Body of pancreas (tissue), 4 donors: ENCODE results near the gene DYNLT3. TPM values are rescaled to one million over a fixed set of nuclear protein-coding genes. Genes with fewer than 3 reads are reported as not detected.

Source experiments
- ATAC-seq: fragments of 150-250 bp; one replicate; pipeline ENCODE4 v1.9.1; 2016
- DNase-seq, 4 donors: peaks; one replicate each; pipeline ENCODE4 v3.0.0-alpha.2; 2019
- H3K27ac ChIP-seq, 4 donors: fragments of 200-600 bp; sonication (generic); 1 replicate in 3 of 4; 2 replicates in 1 of 4; pipeline versions ENCODE4 v1.5.1 to v1.6.1; 2016 to 2019; ENCODE audit warnings: mild to moderate bottlenecking in 1 of 4, mixed read lengths in 1 of 4, moderate library complexity in 1 of 4
- H3K27me3 ChIP-seq, 2 donors: fragments of 200-600 bp; sonication (generic); one replicate each; pipeline ENCODE4 v1.6.0; 2016; ENCODE audit warnings: mild to moderate bottlenecking in 1 of 2
- H3K36me3 ChIP-seq, 2 donors: fragments of 200-600 bp; sonication (generic); replicated peaks in 1 of 2; 2 replicates each; pipeline ENCODE4 v1.5.1; 2016; ENCODE audit warnings: low read depth in 2 of 2; ENCODE audit not compliant: insufficient read depth in 1 of 2
- H3K4me1 ChIP-seq: fragments of 200-600 bp; sonication (generic); one replicate; pipeline ENCODE4 v1.6.0; 2016
- H3K4me3 ChIP-seq, 2 donors: fragments of 200-600 bp; sonication (generic); 1 replicate in 1 of 2; 2 replicates in 1 of 2; pipeline ENCODE4 v1.5.1; 2016 to 2019
- H3K9me3 ChIP-seq, 3 donors: fragments of 200-600 bp; sonication (generic); 1 replicate in 2 of 3; 2 replicates in 1 of 3; pipeline ENCODE4 v1.5.1; 2016
- CTCF ChIP-seq, 7 experiments: fragments of 450-650 bp in 4 of 7; fragments of 200-600 bp in 3 of 7; sonication (generic) in 3 of 7; IDR thresholded peaks; one replicate each; pipeline ENCODE4 v1.5.1; 2016 to 2019; ENCODE audit warnings: antibody characterized with exemption in 7 of 7
- POLR2A ChIP-seq, 3 donors: fragments of 450-650 bp; IDR thresholded peaks; one replicate each; pipeline ENCODE4 v1.6.1; 2016; ENCODE audit warnings: antibody characterized with exemption in 3 of 3, mild to moderate bottlenecking in 2 of 3
- WGBS, 2 donors: methylation state at CpG; one replicate each; pipeline ENCODE4 v1.1.5; 2017; 5-methylcytosine and 5-hydroxymethylcytosine counted together
- intact Hi-C: fragments of 100-400 bp; cut with DNase I; formaldehyde crosslinking; loops from one replicate; pipeline ENCODE4 v1.15.1; 2023
- total RNA-seq, 2 donors: library from RNA; depleted of rRNA; stranded (reverse); fragments of >200 nt; gene quantifications; one replicate each; pipeline ENCODE4 v1.1.0, GENCODE V29; 2016

Gene DYNLT3
- total RNA-seq, 2 donors from 2014 or later: 6.3 to 27.0 TPM

- Histone ChIP-seq H3K4me1 (peaks cover 9% of the 10 kb centered on the region), H3K27me3 (no peaks in the 10 kb centered on the region), H3K9me3 (no peaks in the 10 kb centered on the region), H3K27ac (no peak overlapping the region), H3K36me3 (no peaks in the 10 kb centered on the region), H3K4me3 (no peak overlapping the region)
- peak; percentile 18 for ATAC-seq
- intact Hi-C loops: loop anchor here (10.0 kb wide), 1 partner anchor 70 kb away; no protein-coding TSS in a partner anchor
- WGBS, 2 donors: 19 to 33% methylated on average over 1 of the region's 1 CpG
- TF ChIP-seq POLR2A (IDR thresholded peaks at IDR 0.05) (no peak), CTCF (IDR thresholded peaks at IDR 0.05) (no peak)
- no peak for DNase-seq
Observed at GRCh38 chrX:37824491-37825214, 22.7 kb downstream of the DYNLT3 start.

DNA sequence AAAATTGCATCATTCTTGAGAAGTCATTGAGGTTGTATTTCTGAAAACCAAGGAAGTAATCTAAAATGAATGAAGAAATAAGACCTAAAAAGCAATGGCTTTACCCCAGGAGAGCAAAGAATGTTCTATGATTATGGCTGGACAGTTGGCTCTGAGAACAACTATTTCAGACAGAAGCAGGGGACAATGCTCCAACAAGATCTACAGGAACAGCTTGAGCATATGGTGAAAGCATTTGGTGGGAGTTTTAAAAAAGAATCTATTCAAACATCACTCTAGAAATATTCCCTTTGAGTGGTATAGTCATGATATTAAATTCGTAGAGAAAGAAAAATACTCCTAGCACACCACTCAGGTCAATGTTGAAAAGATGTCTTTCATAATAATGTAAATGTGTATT is 26.7 kb downstream of the DYNLT3 start:
- WGBS, 2 donors: 69% methylated on average over 1 of the region's 1 CpG
- Histone ChIP-seq H3K36me3 (no peaks in the 10 kb centered on the region), H3K4me1 (peaks cover 9% of the 10 kb centered on the region), H3K4me3 (no peak overlapping the region), H3K9me3 (no peaks in the 10 kb centered on the region), H3K27ac (no peak overlapping the region), H3K27me3 (no peaks in the 10 kb centered on the region)
- ATAC-seq: no peak
- no peak for DNase-seq
- intact Hi-C loops: loop anchor here (10.0 kb wide), 1 partner anchor 66 kb away; no protein-coding TSS in a partner anchor
- no peak for TF ChIP-seq CTCF (IDR thresholded peaks at IDR 0.05)
- TF ChIP-seq POLR2A (IDR thresholded peaks at IDR 0.05): no peak

- no peak for TF ChIP-seq CTCF (IDR thresholded peaks at IDR 0.05)
- no peak for TF ChIP-seq POLR2A (IDR thresholded peaks at IDR 0.05)
- 37 to 49% methylated on average over 2 of the region's 2 CpGs for WGBS, 2 donors
- H3K4me1 ChIP-seq: no peaks in the 10 kb centered on the region
- no peaks in the 10 kb centered on the region for H3K36me3 ChIP-seq
- no peaks in the 10 kb centered on the region for H3K27me3 ChIP-seq
- H3K27ac ChIP-seq: no peak overlapping the region
- DNase-seq (no peak), ATAC-seq (no peak)
- H3K9me3 ChIP-seq: no peaks in the 10 kb centered on the region
- intact Hi-C loops: no loop called here
- H3K4me3 ChIP-seq: no peak overlapping the region
Observed at GRCh38 chrX:37818031-37818430, 29.3 kb downstream of the DYNLT3 start.

DNA sequence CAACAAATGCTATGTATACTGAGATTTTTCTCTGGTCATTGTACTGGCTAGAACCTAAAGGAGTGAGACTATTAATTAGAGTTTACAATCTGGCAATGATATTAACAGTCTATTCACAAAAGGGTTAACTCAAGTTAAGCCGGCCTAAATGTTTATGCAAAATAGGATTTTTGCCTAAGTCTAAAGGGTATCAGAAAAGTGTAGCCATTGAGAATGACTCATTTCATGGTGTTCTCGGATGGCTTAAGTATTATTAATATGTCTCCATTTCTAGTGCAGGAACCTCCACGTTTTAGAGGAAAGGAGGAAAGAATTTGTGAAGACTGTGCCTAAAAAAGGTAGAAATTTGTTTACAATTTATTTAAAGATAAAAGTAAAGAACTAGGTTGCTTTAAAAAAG is 29.8 kb downstream of the DYNLT3 start:
- ATAC-seq (no peak), DNase-seq (no peak)
- no peaks in the 10 kb centered on the region for H3K27me3 ChIP-seq
- 33 to 42% methylated on average over 3 of the region's 3 CpGs for WGBS, 2 donors
- no peaks in the 10 kb centered on the region for H3K4me1 ChIP-seq
- intact Hi-C loops: no loop called here
- no peak overlapping the region for H3K27ac ChIP-seq
- no peaks in the 10 kb centered on the region for H3K36me3 ChIP-seq
- H3K4me3 ChIP-seq: no peak overlapping the region
- TF ChIP-seq CTCF (IDR thresholded peaks at IDR 0.05): no peak
- no peak for TF ChIP-seq POLR2A (IDR thresholded peaks at IDR 0.05)
- H3K9me3 ChIP-seq: no peaks in the 10 kb centered on the region

- TF ChIP-seq POLR2A (IDR thresholded peaks at IDR 0.05): no peak
- no peak for TF ChIP-seq CTCF (IDR thresholded peaks at IDR 0.05)
- WGBS, 2 donors: 97% methylated on average over 2 of the region's 2 CpGs
- no peaks in the 10 kb centered on the region for H3K4me1 ChIP-seq
- no peak overlapping the region for H3K4me3 ChIP-seq
- H3K27ac ChIP-seq: no peak overlapping the region
- H3K27me3 ChIP-seq: no peaks in the 10 kb centered on the region
- no peaks in the 10 kb centered on the region for H3K9me3 ChIP-seq
- intact Hi-C loops: no loop called here
- no peak for DNase-seq
- no peak for ATAC-seq
- H3K36me3 ChIP-seq: no peaks in the 10 kb centered on the region
Observed at GRCh38 chrX:37817176-37817575, 30.2 kb downstream of the DYNLT3 start.
